H1 (cell line): Measurements from ENCODE around the gene TMEM269. TPM values are rescaled to one million over a fixed set of nuclear protein-coding genes. Genes with fewer than 3 reads are reported as not detected.

Experiments used
- CTCF ChIA-PET: fragments of 300-600 bp; sonication (Branson Sonifier 250); formaldehyde crosslinking; loops from one replicate; lab custom pipeline; 2021; ENCODE audit not compliant: partially characterized antibody; lab: Charles Lee
- POLR2A ChIA-PET: fragments of 300-600 bp; sonication (Branson Sonifier 250); formaldehyde crosslinking; loops from one replicate; lab custom pipeline; 2021; ENCODE audit warnings: inconsistent platforms; ENCODE audit not compliant: partially characterized antibody; lab: Charles Lee
- DNase-seq, 2 experiments: peaks; one replicate each; pipeline versions ENCODE4 v3.0.0 to v3.0.0-alpha.2; 2010 to 2022; ENCODE audit warnings: low spot score in 2 of 2, low read depth in 1 of 2, mixed read lengths in 1 of 2
- FAIRE-seq: peaks from 2 replicates; lab custom pipeline; 2011; peaks lifted over from hg19 to GRCh38; lab: Jason Lieb, UNC
- H2AFZ ChIP-seq: 2 replicates; pipeline ENCODE4 v1.8.1; 2012; ENCODE audit warnings: low read length, inconsistent platforms
- H2AK5ac ChIP-seq: 2 replicates; pipeline ENCODE4 v1.6.1; 2013; ENCODE audit warnings: low read depth, low read length
- H2BK120ac ChIP-seq: replicated peaks from 2 replicates; pipeline ENCODE3; 2013; ENCODE audit warnings: low read depth, low read length, inconsistent platforms
- H2BK12ac ChIP-seq: 2 replicates; pipeline ENCODE4 v1.6.1; 2013; ENCODE audit warnings: low read depth, low read length
- H2BK15ac ChIP-seq: 2 replicates; pipeline ENCODE4 v1.6.1; 2013; ENCODE audit warnings: low read length
- H2BK20ac ChIP-seq: 2 replicates; pipeline ENCODE4 v1.6.1; 2013; ENCODE audit warnings: low read length
- H2BK5ac ChIP-seq: 2 replicates; pipeline ENCODE4 v1.6.1; 2013; ENCODE audit warnings: low read depth, low read length
- H3K14ac ChIP-seq: 2 replicates; pipeline ENCODE4 v1.6.1; 2013; ENCODE audit warnings: inconsistent platforms; ENCODE audit not compliant: insufficient read length
- H3K18ac ChIP-seq: 2 replicates; pipeline ENCODE4 v1.6.1; 2013; ENCODE audit warnings: low read length; ENCODE audit errors: extremely low read depth
- H3K23ac ChIP-seq: 2 replicates; pipeline ENCODE4 v1.6.1; 2013; ENCODE audit warnings: inconsistent platforms; ENCODE audit not compliant: insufficient read length
- H3K23me2 ChIP-seq: 2 replicates; pipeline ENCODE4 v1.6.1; 2013; ENCODE audit warnings: low read depth, low read length
- H3K27ac ChIP-seq: 2 replicates; pipeline ENCODE4 v1.6.1; 2011; ENCODE audit warnings: low read depth, low read length, inconsistent platforms
- H3K27me3 ChIP-seq, 4 experiments: replicated peaks in 1 of 4; 1 replicate in 1 of 4; 2 replicates in 3 of 4; pipeline versions ENCODE4 v1.6.1 to v1.8.1; 2011 to 2013; ENCODE audit warnings: low read length in 3 of 4, mild to moderate bottlenecking in 3 of 4, inconsistent platforms in 2 of 4, mixed read lengths in 2 of 4, moderate library complexity in 1 of 4; ENCODE audit not compliant: control insufficient read depth in 3 of 4, insufficient read depth in 3 of 4; ENCODE audit errors: extremely low read depth in 1 of 4
- H3K36me3 ChIP-seq, 4 experiments: 2 replicates each; pipeline versions ENCODE4 v1.6.1 to v1.8.1; 2011 to 2013; ENCODE audit warnings: mild to moderate bottlenecking in 4 of 4, low read length in 3 of 4, moderate library complexity in 2 of 4, control low read depth in 1 of 4, inconsistent platforms in 1 of 4; ENCODE audit not compliant: insufficient read depth in 4 of 4, control insufficient read depth in 2 of 4
- H3K4ac ChIP-seq: replicated peaks from 2 replicates; pipeline ENCODE3; 2013; ENCODE audit warnings: low read length, low read depth, mixed read lengths, inconsistent platforms; ENCODE audit not compliant: insufficient read length
- H3K4me1 ChIP-seq, 4 experiments: replicated peaks in 1 of 4; 1 replicate in 1 of 4; 2 replicates in 3 of 4; pipeline versions ENCODE4 v1.6.1 to v1.8.1; 2011 to 2013; ENCODE audit warnings: low read length in 3 of 4, inconsistent platforms in 2 of 4, mixed read lengths in 1 of 4; ENCODE audit not compliant: insufficient read depth in 4 of 4, control insufficient read depth in 3 of 4
- H3K4me2 ChIP-seq, 2 experiments: 2 replicates each; pipeline versions ENCODE4 v1.6.1 to v1.8.1; 2011 to 2013; ENCODE audit warnings: low read depth in 2 of 2, low read length in 2 of 2, control low read depth in 1 of 2, inconsistent platforms in 1 of 2, mild to moderate bottlenecking in 1 of 2; ENCODE audit not compliant: insufficient read depth in 1 of 2
- H3K4me3 ChIP-seq, 4 experiments: fragments of 200-600, 300-600 bp in 1 of 4; sonication (generic), shearing (Covaris generic), sonication (Bioruptor Twin) in 1 of 4; 2 replicates each; pipeline versions ENCODE4 v1.5.1 to v1.8.1; 2011 to 2016; ENCODE audit warnings: low read length in 4 of 4, low read depth in 3 of 4, control low read depth in 2 of 4, inconsistent platforms in 2 of 4, mild to moderate bottlenecking in 2 of 4, mixed read lengths in 1 of 4, moderate library complexity in 1 of 4; ENCODE audit not compliant: insufficient read depth in 2 of 4; ENCODE audit errors: extremely low read depth in 1 of 4
- H3K56ac ChIP-seq: replicated peaks from 2 replicates; pipeline ENCODE3; 2013; ENCODE audit warnings: low read depth, mild to moderate bottlenecking, mixed read lengths, low read length, inconsistent platforms; ENCODE audit not compliant: insufficient read length
- H3K79me1 ChIP-seq: 2 replicates; pipeline ENCODE4 v1.6.1; 2013; ENCODE audit warnings: low read depth, low read length, control low read depth
- H3K79me2 ChIP-seq, 2 experiments: 2 replicates each; pipeline versions ENCODE4 v1.6.1 to v1.8.1; 2012 to 2013; ENCODE audit warnings: low read length in 2 of 2, mild to moderate bottlenecking in 2 of 2, inconsistent platforms in 1 of 2; ENCODE audit not compliant: insufficient read depth in 2 of 2, control insufficient read depth in 1 of 2
- H3K9ac ChIP-seq, 4 experiments: replicated peaks in 1 of 4; 1 replicate in 1 of 4; 2 replicates in 3 of 4; pipeline versions ENCODE4 v1.6.1 to v1.8.1; 2011 to 2013; ENCODE audit warnings: low read depth in 3 of 4, low read length in 3 of 4, control low read depth in 2 of 4, mild to moderate bottlenecking in 2 of 4, moderate library complexity in 2 of 4, inconsistent platforms in 1 of 4; ENCODE audit errors: extremely low read depth in 1 of 4
- H3K9me3 ChIP-seq, 2 experiments: 2 replicates each; pipeline versions ENCODE4 v1.6.1 to v1.8.1; 2012 to 2013; ENCODE audit warnings: mild to moderate bottlenecking in 2 of 2, moderate library complexity in 2 of 2, control low read depth in 1 of 2, inconsistent platforms in 1 of 2, low read depth in 1 of 2, low read length in 1 of 2, mixed read lengths in 1 of 2; ENCODE audit not compliant: insufficient read depth in 2 of 2
- H4K20me1 ChIP-seq, 2 experiments: replicated peaks in 1 of 2; 2 replicates each; pipeline versions ENCODE3 to v1.8.1; 2011 to 2013; ENCODE audit warnings: inconsistent platforms in 2 of 2, low read length in 2 of 2, mild to moderate bottlenecking in 1 of 2; ENCODE audit not compliant: insufficient read depth in 2 of 2, control insufficient read depth in 1 of 2
- H4K5ac ChIP-seq: 2 replicates; pipeline ENCODE4 v1.6.1; 2013; ENCODE audit warnings: low read length, low read depth, mixed read lengths, inconsistent platforms; ENCODE audit not compliant: insufficient read length
- H4K8ac ChIP-seq: 2 replicates; pipeline ENCODE4 v1.8.0; 2013; ENCODE audit warnings: mild to moderate bottlenecking, moderate library complexity, low read length, inconsistent platforms; ENCODE audit not compliant: insufficient read depth; ENCODE audit errors: extremely low read depth
- H4K91ac ChIP-seq: replicated peaks from 2 replicates; pipeline ENCODE3; 2013; ENCODE audit warnings: low read length, mixed read lengths, inconsistent platforms; ENCODE audit not compliant: insufficient read length
- ATF2 ChIP-seq: IDR thresholded peaks from 2 replicates; pipeline ENCODE4 v1.6.1; 2012; ENCODE audit warnings: low read length, inconsistent platforms
- BACH1 ChIP-seq: IDR thresholded peaks from 2 replicates; pipeline ENCODE4 v1.6.1; 2012; ENCODE audit warnings: low read length, improper control_type of control experiment
- JUND ChIP-seq: IDR thresholded peaks from 2 replicates; pipeline ENCODE4 v1.6.1; 2011; ENCODE audit warnings: mild to moderate bottlenecking, improper control_type of control experiment, low read length
- KDM5A ChIP-seq: fragments of 200-600 bp; IDR thresholded peaks from 2 replicates; pipeline ENCODE4 v1.7.1; 2012; ENCODE audit warnings: mild to moderate bottlenecking, low read length, inconsistent platforms, mixed read lengths
- MAFK ChIP-seq: IDR thresholded peaks from 2 replicates; pipeline ENCODE4 v1.6.1; 2012; ENCODE audit warnings: low read depth, mild to moderate bottlenecking, improper control_type of control experiment, low read length
- POLR2AphosphoS5 ChIP-seq: IDR thresholded peaks from 2 replicates; pipeline ENCODE4 v1.6.1; 2011; ENCODE audit warnings: low read depth, low read length
- RXRA ChIP-seq: IDR thresholded peaks from 2 replicates; pipeline ENCODE4 v1.6.1; 2011; ENCODE audit warnings: low read depth, mild to moderate bottlenecking, low read length, moderate library complexity; ENCODE audit not compliant: insufficient read depth
- SIRT6 ChIP-seq: IDR thresholded peaks from one replicate; pipeline ENCODE4 v1.7.1; 2012; ENCODE audit warnings: low read length, inconsistent platforms
- TAF7 ChIP-seq: optimal IDR thresholded peaks from 2 replicates; pipeline ENCODE3; 2011; ENCODE audit warnings: low read depth, mild to moderate bottlenecking, inconsistent platforms, low read length, moderate library complexity, borderline replicate concordance
- WGBS, 2 experiments: shearing (Covaris generic) in 1 of 2; methylation state at CpG; one replicate each; pipeline versions ENCODE4 v1.1.6 to v1.1.7; 2013 to 2015; ENCODE audit warnings: low lambda C conversion rate in 2 of 2, mixed read lengths in 2 of 2, inconsistent platforms in 1 of 2, low coverage in 1 of 2, missing lambda C conversion rate in 1 of 2; ENCODE audit not compliant: insufficient replicate concordance in 2 of 2, insufficient coverage in 1 of 2, insufficient read length in 1 of 2; ENCODE audit errors: extremely low coverage in 1 of 2, missing lambda C conversion rate in 1 of 2; 5-methylcytosine and 5-hydroxymethylcytosine counted together
- polyA plus RNA-seq, 7 experiments: library from polyadenylated mRNA; depleted of rRNA in 3 of 7; stranded (reverse) in 5 of 7; unstranded in 2 of 7; fragments of >200 nt in 5 of 7; fragments of 200-250 nt in 2 of 7; gene quantifications; 1 replicate in 5 of 7; 2 replicates in 1 of 7; 4 replicates in 1 of 7; pipeline versions ENCODE4 v1.2.1 to v1.2.3, GENCODE V29; 2011 to 2013; ENCODE audit warnings: missing spikeins in 2 of 7, mixed read lengths in 2 of 7
- total RNA-seq: library from RNA; stranded (reverse); fragmentation: NEBNext Ultra II Directional; extraction: Animal tissue kit (Norgen Biotek cat#: 25700); gene quantifications from 2 replicates; pipeline ENCODE4 v1.2.1, GENCODE V29; 2021

TMEM269 gene
- total and polyA plus RNA-seq, 2 of the 8 experiments (the other 6 are each of a cell fraction or from before 2014, with no cell fraction given): 0.14 to 0.35 TPM

- no peak overlapping the region for H3K14ac ChIP-seq
- peak; percentile 81 for TF ChIP-seq BACH1
- no peak for TF ChIP-seq KDM5A
- no peak for TF ChIP-seq TAF7
- no peak for TF ChIP-seq POLR2AphosphoS5
- TF ChIP-seq MAFK: peak; percentile 76
- no peak for TF ChIP-seq SIRT6
- TF ChIP-seq JUND: no peak
- TF ChIP-seq ATF2: no peak
- no peak for TF ChIP-seq RXRA
- H3K4me3 ChIP-seq: no peak overlapping the region
- H3K18ac ChIP-seq: no peak overlapping the region
- H3K23ac ChIP-seq: no peak overlapping the region
- H3K79me1 ChIP-seq: no peaks in the 10 kb centered on the region
- CTCF ChIA-PET: interaction anchor here (1.3 to 1.7 kb wide), 2 partner anchors 10 to 17 kb away, joined by 3 to 5 read pairs; no protein-coding TSS in a partner anchor
- H3K79me2 ChIP-seq: no peaks in the 10 kb centered on the region
- no peaks in the 10 kb centered on the region for H3K36me3 ChIP-seq
- H3K56ac ChIP-seq: no peak overlapping the region
- no peak for DNase-seq
- no peak overlapping the region for H3K27ac ChIP-seq
- H3K23me2 ChIP-seq: peaks cover 3% of the 10 kb centered on the region; the same call in 1 of the 2 replicates
- H2BK5ac ChIP-seq: no peak overlapping the region
- no peak overlapping the region for H2BK120ac ChIP-seq
- no peaks in the 10 kb centered on the region for H3K27me3 ChIP-seq
- H3K4me2 ChIP-seq: no peak overlapping the region
- H2AK5ac ChIP-seq: no peak overlapping the region
- H3K9me3 ChIP-seq: no peaks in the 10 kb centered on the region
- H3K4ac ChIP-seq: no peak overlapping the region
- H4K20me1 ChIP-seq: peaks cover 0 to 2% of the 10 kb centered on the region in 2 experiments
- no peak overlapping the region for H2BK20ac ChIP-seq
- no peak overlapping the region for H4K5ac ChIP-seq
- H2BK12ac ChIP-seq: no peak overlapping the region
- 83% methylated on average over 2 of the region's 2 CpGs; no CpG with 5 or more reads in 1 of the 2 experiments for WGBS, 2 experiments
- FAIRE-seq: peak; percentile 66
- peaks cover 0 to 5% (median 1%) of the 10 kb centered on the region in 4 experiments; a peak in 1 of 7 replicates for H3K4me1 ChIP-seq
- H2AFZ ChIP-seq: no peak overlapping the region
- H3K9ac ChIP-seq: no peak overlapping the region
- no peak overlapping the region for H4K8ac ChIP-seq
- H2BK15ac ChIP-seq: no peak overlapping the region
- H4K91ac ChIP-seq: no peak overlapping the region
- POLR2A ChIA-PET: interaction anchor here (5.5 kb wide), 1 partner anchor 24 kb away, joined by 21 read pairs; the partner anchor contains the start of gene ZNF691
Observed at GRCh38 chr1:42822800-42823392, 38.1 kb downstream of the TMEM269 start.
